SU-DHL-6 (cell line): Measurements from ENCODE around the gene CLEC4F.

Source experiments
- H2AFZ ChIP-seq: fragments of 200-600 bp; sonication (generic); 2 replicates; pipeline ENCODE4 v1.6.1; 2014; ENCODE audit warnings: low read depth, mild to moderate bottlenecking, moderate library complexity, mixed read lengths, antibody characterized with exemption, low read length; ENCODE audit not compliant: severe bottlenecking
- H3F3A ChIP-seq: fragments of 200-600 bp; shearing (Covaris generic); 2 replicates; pipeline ENCODE4 v1.6.0; 2016; ENCODE audit warnings: antibody characterized with exemption, mild to moderate bottlenecking; ENCODE audit not compliant: insufficient read depth
- H3K27ac ChIP-seq: fragments of 200-600 bp; sonication (generic); 2 replicates; pipeline ENCODE4 v1.5.1; 2016; ENCODE audit warnings: low read depth, mild to moderate bottlenecking, low read length, moderate library complexity, mixed read lengths
- H3K27me3 ChIP-seq: fragments of 200-600 bp; sonication (generic), shearing (Covaris generic); 2 replicates; pipeline ENCODE4 v1.6.0; 2014; ENCODE audit warnings: mild to moderate bottlenecking, low read length
- H3K36me3 ChIP-seq: fragments of 200-600 bp; sonication (generic); 2 replicates; pipeline ENCODE4 v1.6.1; 2014; ENCODE audit warnings: mild to moderate bottlenecking, low read length, mixed read lengths
- H3K4me2 ChIP-seq: fragments of 300-600, 200-600 bp; shearing (Covaris generic), sonication (generic); 2 replicates; pipeline ENCODE4 v1.6.0; 2014; ENCODE audit warnings: low read length, low read depth, mild to moderate bottlenecking; ENCODE audit not compliant: poor library complexity, severe bottlenecking
- H3K4me3 ChIP-seq: fragments of 200-600 bp; sonication (generic); 2 replicates; pipeline ENCODE4 v1.5.1; 2014; ENCODE audit warnings: antibody characterized with exemption, low read length, mild to moderate bottlenecking, mixed read lengths; ENCODE audit not compliant: insufficient read depth, poor library complexity, severe bottlenecking
- H3K79me2 ChIP-seq: fragments of 200-600 bp; sonication (generic); 2 replicates; pipeline ENCODE4 v1.6.1; 2014; ENCODE audit warnings: mild to moderate bottlenecking, low read length, moderate library complexity; ENCODE audit not compliant: insufficient read depth
- H3K9ac ChIP-seq: fragments of 200-600 bp; sonication (generic); 2 replicates; pipeline ENCODE4 v1.7.0; 2014; ENCODE audit warnings: mild to moderate bottlenecking, low read length
- H3K9me2 ChIP-seq: fragments of 200-600 bp; sonication (generic); replicated peaks from 2 replicates; pipeline ENCODE4 v1.6.1; 2014; ENCODE audit warnings: low read length; ENCODE audit not compliant: insufficient read depth
- H3K9me3 ChIP-seq: fragments of 200-600 bp; sonication (generic); 2 replicates; pipeline ENCODE4 v1.6.1; 2014; ENCODE audit warnings: low read length, mixed read lengths; ENCODE audit not compliant: insufficient read depth
- H4K20me1 ChIP-seq: fragments of 200-600 bp; sonication (generic); 2 replicates; pipeline ENCODE4 v1.6.1; 2014; ENCODE audit warnings: low read depth, mild to moderate bottlenecking, antibody characterized with exemption, low read length, moderate library complexity, mixed read lengths
- EZH2phosphoT487 ChIP-seq: fragments of 200-600 bp; sonication (generic), shearing (Covaris generic); conservative IDR thresholded peaks from 2 replicates; pipeline ENCODE4 v1.6.1; 2018; ENCODE audit warnings: mild to moderate bottlenecking, antibody characterized with exemption, low read length, moderate library complexity, mixed read lengths
- TF ChIP-seq, protein P1 (sequence below): fragments of 200-600 bp; sonication (generic); IDR thresholded peaks from one replicate; pipeline ENCODE4 v1.5.1; 2017; ENCODE audit warnings: antibody characterized with exemption, mild to moderate bottlenecking, low read length, moderate library complexity; ENCODE audit not compliant: insufficient read depth, poor library complexity, severe bottlenecking

Gene CLEC4F

DNA sequence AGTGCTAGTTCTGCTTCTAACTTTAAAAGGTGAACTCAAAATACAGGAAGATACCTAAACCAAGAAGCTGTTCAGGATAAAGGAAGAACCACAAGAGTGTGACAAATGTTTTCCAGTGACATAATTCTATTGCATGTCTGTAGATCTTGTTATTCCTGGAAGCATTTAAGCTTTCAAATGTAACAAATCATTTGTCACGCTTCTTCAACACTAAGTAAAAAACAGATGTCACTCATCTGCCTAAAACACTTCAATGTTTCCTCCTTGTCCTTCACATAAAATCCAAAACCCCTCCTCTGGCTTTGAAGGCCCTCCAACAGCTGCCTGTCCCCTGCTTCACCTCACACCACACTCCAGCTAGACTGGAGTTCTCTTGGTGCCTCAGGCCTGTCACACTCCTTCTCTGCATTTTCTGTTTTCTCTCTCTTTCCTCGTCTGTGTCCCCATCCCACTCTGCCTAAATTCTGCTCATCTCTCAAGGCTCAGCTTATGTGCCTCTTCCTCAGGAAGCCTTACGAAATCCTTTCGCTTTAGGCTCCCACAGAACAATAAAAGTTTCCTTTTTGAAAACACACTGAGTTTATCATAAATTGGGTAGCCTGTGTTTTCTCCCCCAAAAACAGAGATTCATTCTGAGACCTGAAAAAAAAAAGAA is 6.4 kb upstream of the CLEC4F start:
- no peak overlapping the region for H2AFZ ChIP-seq
- H3K9ac ChIP-seq: no peak overlapping the region
- no peak overlapping the region for H3K4me2 ChIP-seq
- no peaks in the 10 kb centered on the region for H3K9me2 ChIP-seq
- no peaks in the 10 kb centered on the region for H3K79me2 ChIP-seq
- no peaks in the 10 kb centered on the region for H3K9me3 ChIP-seq
- no peaks in the 10 kb centered on the region for H3F3A ChIP-seq
- H3K36me3 ChIP-seq: no peaks in the 10 kb centered on the region
- H3K27me3 ChIP-seq: no peaks in the 10 kb centered on the region
- no peak overlapping the region for H3K27ac ChIP-seq
- no peak for TF ChIP-seq EZH2phosphoT487
- TF ChIP-seq, protein P1, sequence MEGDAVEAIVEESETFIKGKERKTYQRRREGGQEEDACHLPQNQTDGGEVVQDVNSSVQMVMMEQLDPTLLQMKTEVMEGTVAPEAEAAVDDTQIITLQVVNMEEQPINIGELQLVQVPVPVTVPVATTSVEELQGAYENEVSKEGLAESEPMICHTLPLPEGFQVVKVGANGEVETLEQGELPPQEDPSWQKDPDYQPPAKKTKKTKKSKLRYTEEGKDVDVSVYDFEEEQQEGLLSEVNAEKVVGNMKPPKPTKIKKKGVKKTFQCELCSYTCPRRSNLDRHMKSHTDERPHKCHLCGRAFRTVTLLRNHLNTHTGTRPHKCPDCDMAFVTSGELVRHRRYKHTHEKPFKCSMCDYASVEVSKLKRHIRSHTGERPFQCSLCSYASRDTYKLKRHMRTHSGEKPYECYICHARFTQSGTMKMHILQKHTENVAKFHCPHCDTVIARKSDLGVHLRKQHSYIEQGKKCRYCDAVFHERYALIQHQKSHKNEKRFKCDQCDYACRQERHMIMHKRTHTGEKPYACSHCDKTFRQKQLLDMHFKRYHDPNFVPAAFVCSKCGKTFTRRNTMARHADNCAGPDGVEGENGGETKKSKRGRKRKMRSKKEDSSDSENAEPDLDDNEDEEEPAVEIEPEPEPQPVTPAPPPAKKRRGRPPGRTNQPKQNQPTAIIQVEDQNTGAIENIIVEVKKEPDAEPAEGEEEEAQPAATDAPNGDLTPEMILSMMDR: no peak
- H4K20me1 ChIP-seq: no peaks in the 10 kb centered on the region
- no peak overlapping the region for H3K4me3 ChIP-seq

DNA sequence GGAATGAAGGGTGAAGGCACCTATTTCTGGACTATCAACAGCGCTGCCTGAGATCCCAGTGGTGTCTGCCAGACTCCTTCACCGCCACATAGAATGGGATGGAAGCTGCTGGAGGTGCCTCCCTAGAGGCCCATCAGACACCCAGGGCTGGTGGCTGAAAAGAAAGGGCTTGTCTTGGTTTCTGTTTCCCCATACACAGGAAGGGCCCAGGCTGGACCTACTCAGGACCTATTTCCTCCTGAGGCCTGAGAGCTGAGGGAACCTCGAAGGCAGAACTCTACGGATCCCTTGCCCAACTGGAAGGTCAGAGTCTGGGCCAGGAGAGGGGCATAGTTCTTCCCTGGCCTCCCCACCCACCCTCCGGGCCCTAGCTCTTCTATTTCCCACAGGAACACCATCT is 2.9 kb upstream of the CLEC4F start:
- no peaks in the 10 kb centered on the region for H3K9me3 ChIP-seq
- no peaks in the 10 kb centered on the region for H3K79me2 ChIP-seq
- H3K9me2 ChIP-seq: no peaks in the 10 kb centered on the region
- no peak overlapping the region for H3K4me2 ChIP-seq
- H3F3A ChIP-seq: no peaks in the 10 kb centered on the region
- H4K20me1 ChIP-seq: no peaks in the 10 kb centered on the region
- no peak for TF ChIP-seq EZH2phosphoT487
- TF ChIP-seq, protein P1: no peak
- H3K27me3 ChIP-seq: no peaks in the 10 kb centered on the region
- H3K36me3 ChIP-seq: no peaks in the 10 kb centered on the region
- no peak overlapping the region for H3K27ac ChIP-seq
- no peak overlapping the region for H3K4me3 ChIP-seq
- no peak overlapping the region for H2AFZ ChIP-seq
- no peak overlapping the region for H3K9ac ChIP-seq

DNA sequence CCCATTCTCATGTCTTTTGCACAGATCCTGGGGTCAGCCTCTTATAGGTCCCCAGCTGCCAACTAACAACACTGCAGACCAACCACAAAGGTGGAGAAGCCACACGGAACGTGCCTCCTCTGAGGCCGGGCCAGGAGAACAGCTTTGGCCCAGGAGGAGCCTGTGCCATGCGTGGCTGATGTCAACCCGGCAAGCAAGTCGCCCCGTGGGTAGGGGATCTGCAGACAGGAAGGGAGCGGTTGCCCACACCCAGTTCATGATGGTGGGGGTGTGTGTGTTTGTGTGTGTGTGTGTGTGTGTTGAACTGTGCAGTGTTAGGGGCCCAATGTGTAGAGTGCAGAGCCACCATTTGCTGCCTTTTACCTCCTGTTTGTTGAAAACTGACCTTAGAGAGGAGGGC is 2.4 kb upstream of the CLEC4F start:
- Histone ChIP-seq H3K4me2 (no peak overlapping the region), H4K20me1 (no peaks in the 10 kb centered on the region), H3K79me2 (no peaks in the 10 kb centered on the region), H3K4me3 (no peak overlapping the region), H2AFZ (no peak overlapping the region), H3K27me3 (no peaks in the 10 kb centered on the region), H3K27ac (no peak overlapping the region), H3K9ac (no peak overlapping the region), H3K9me3 (no peaks in the 10 kb centered on the region), H3K9me2 (no peaks in the 10 kb centered on the region), H3F3A (no peaks in the 10 kb centered on the region), H3K36me3 (no peaks in the 10 kb centered on the region)
- TF ChIP-seq EZH2phosphoT487: no peak
- TF ChIP-seq, protein P1: no peak
